ENCODE data around the gene MED12L.

The MED12L gene

DNA sequence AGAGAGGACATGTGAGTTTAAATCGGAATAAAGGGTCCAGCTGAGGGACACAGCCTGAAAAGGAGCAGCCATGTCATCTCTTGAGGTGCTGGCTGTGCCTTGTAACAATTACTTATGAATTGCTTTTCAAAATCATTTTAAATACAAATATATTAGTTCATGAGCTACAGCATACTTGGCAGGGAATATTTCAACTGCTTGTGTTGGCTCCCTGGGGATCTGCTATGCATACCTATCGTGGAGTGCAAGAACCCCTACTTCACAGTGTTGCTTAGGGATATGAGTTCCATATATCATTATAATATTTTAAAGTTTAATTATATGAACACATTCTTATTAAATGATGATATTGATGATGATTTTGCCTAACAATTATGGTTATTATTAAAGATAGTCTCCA is 212.0 kb downstream of the MED12L start:
- TF ChIP-seq GABPA (IDR thresholded peaks at IDR 0.05; ENCODE audit: low read depth) (no peak), SPI1 (IDR thresholded peaks at IDR 0.05; ENCODE audit: borderline replicate concordance, low read depth) (no peak)
- TF ChIP-seq, protein P1, sequence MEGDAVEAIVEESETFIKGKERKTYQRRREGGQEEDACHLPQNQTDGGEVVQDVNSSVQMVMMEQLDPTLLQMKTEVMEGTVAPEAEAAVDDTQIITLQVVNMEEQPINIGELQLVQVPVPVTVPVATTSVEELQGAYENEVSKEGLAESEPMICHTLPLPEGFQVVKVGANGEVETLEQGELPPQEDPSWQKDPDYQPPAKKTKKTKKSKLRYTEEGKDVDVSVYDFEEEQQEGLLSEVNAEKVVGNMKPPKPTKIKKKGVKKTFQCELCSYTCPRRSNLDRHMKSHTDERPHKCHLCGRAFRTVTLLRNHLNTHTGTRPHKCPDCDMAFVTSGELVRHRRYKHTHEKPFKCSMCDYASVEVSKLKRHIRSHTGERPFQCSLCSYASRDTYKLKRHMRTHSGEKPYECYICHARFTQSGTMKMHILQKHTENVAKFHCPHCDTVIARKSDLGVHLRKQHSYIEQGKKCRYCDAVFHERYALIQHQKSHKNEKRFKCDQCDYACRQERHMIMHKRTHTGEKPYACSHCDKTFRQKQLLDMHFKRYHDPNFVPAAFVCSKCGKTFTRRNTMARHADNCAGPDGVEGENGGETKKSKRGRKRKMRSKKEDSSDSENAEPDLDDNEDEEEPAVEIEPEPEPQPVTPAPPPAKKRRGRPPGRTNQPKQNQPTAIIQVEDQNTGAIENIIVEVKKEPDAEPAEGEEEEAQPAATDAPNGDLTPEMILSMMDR (IDR thresholded peaks at IDR 0.05; ENCODE audit: insufficient read depth, low read length) = no peak
- H3K4me3 ChIP-seq (replicated peaks; ENCODE audit: insufficient read depth, low read length) = no peak overlapping the region

GRCh38 chr3:151299006-151299405 is 213.5 kb downstream of the MED12L start:
- H3K4me3 ChIP-seq (replicated peaks; ENCODE audit: insufficient read depth, low read length) = no peak overlapping the region
- TF ChIP-seq, protein P2, sequence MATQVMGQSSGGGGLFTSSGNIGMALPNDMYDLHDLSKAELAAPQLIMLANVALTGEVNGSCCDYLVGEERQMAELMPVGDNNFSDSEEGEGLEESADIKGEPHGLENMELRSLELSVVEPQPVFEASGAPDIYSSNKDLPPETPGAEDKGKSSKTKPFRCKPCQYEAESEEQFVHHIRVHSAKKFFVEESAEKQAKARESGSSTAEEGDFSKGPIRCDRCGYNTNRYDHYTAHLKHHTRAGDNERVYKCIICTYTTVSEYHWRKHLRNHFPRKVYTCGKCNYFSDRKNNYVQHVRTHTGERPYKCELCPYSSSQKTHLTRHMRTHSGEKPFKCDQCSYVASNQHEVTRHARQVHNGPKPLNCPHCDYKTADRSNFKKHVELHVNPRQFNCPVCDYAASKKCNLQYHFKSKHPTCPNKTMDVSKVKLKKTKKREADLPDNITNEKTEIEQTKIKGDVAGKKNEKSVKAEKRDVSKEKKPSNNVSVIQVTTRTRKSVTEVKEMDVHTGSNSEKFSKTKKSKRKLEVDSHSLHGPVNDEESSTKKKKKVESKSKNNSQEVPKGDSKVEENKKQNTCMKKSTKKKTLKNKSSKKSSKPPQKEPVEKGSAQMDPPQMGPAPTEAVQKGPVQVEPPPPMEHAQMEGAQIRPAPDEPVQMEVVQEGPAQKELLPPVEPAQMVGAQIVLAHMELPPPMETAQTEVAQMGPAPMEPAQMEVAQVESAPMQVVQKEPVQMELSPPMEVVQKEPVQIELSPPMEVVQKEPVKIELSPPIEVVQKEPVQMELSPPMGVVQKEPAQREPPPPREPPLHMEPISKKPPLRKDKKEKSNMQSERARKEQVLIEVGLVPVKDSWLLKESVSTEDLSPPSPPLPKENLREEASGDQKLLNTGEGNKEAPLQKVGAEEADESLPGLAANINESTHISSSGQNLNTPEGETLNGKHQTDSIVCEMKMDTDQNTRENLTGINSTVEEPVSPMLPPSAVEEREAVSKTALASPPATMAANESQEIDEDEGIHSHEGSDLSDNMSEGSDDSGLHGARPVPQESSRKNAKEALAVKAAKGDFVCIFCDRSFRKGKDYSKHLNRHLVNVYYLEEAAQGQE (IDR thresholded peaks at IDR 0.05; ENCODE audit: insufficient replicate concordance, low read depth) = no peak
- TF ChIP-seq SPI1 (IDR thresholded peaks at IDR 0.05; ENCODE audit: borderline replicate concordance, low read depth) = no peak
- no peak for TF ChIP-seq GABPA (IDR thresholded peaks at IDR 0.05; ENCODE audit: low read depth)
- TF ChIP-seq, protein P1 (IDR thresholded peaks at IDR 0.05; ENCODE audit: insufficient read depth, low read length) = no peak
- TF ChIP-seq POLR2AphosphoS5 (IDR thresholded peaks at IDR 0.05; ENCODE audit: low read depth) = no peak
- H3K27ac ChIP-seq (replicated peaks) = no peak overlapping the region
- no peaks in the 10 kb centered on the region for H3K27me3 ChIP-seq (ENCODE audit: insufficient read depth, poor library complexity, severe bottlenecking)
- DNase-seq (ENCODE audit: low read depth in 1 of 2, low spot score in 1 of 2) = no peak

More for the DNA sequence above, 212.0 kb downstream of the MED12L start:
- no peak for DNase-seq (ENCODE audit: low read depth in 1 of 2, low spot score in 1 of 2)
- Histone ChIP-seq H3K27me3 (ENCODE audit: insufficient read depth, poor library complexity, severe bottlenecking) (no peaks in the 10 kb centered on the region), H3K27ac (replicated peaks) (no peak overlapping the region)

GRCh38 chr3:151300539-151300938 is 215.1 kb downstream of the MED12L start:
- no peak for DNase-seq (ENCODE audit: low read depth in 1 of 2, low spot score in 1 of 2)
- Histone ChIP-seq H3K27me3 (ENCODE audit: insufficient read depth, poor library complexity, severe bottlenecking) (no peaks in the 10 kb centered on the region), H3K27ac (replicated peaks) (no peak overlapping the region), H3K4me3 (replicated peaks; ENCODE audit: insufficient read depth, low read length) (no peak overlapping the region)
- TF ChIP-seq SPI1 (IDR thresholded peaks at IDR 0.05; ENCODE audit: borderline replicate concordance, low read depth) (no peak), POLR2AphosphoS5 (IDR thresholded peaks at IDR 0.05; ENCODE audit: low read depth) (no peak), GABPA (IDR thresholded peaks at IDR 0.05; ENCODE audit: low read depth) (no peak)
- TF ChIP-seq, protein P1 (IDR thresholded peaks at IDR 0.05; ENCODE audit: insufficient read depth, low read length) = no peak
- TF ChIP-seq, protein P2 (IDR thresholded peaks at IDR 0.05; ENCODE audit: insufficient replicate concordance, low read depth) = no peak

- no peak overlapping the region for H3K4me3 ChIP-seq (replicated peaks; ENCODE audit: insufficient read depth, low read length)
- no peak overlapping the region for H3K27ac ChIP-seq (replicated peaks)
- DNase-seq (ENCODE audit: low read depth in 1 of 2, low spot score in 1 of 2) = no peak
- TF ChIP-seq SPI1 (IDR thresholded peaks at IDR 0.05; ENCODE audit: borderline replicate concordance, low read depth) (no peak), GABPA (IDR thresholded peaks at IDR 0.05; ENCODE audit: low read depth) (no peak)
- H3K27me3 ChIP-seq (ENCODE audit: insufficient read depth, poor library complexity, severe bottlenecking) = no peaks in the 10 kb centered on the region
Observed at GRCh38 chr3:151301787-151302186, 216.3 kb downstream of the MED12L start.
